Amygdala (tissue), 56 donors: ENCODE measurements around the gene USF1.
"Not testable (repeated sequence)": the region's sequence is repeated elsewhere in the genome, so short reads cannot be mapped to it uniquely, and the experiment has no call there.

Experiments used
- DNase-seq, 56 donors: peaks; one replicate each; lab custom pipeline; 2025; lab: John Stamatoyannopoulos, UW

USF1 gene

GRCh38 chr1:161020509-161021164, 25.1 kb downstream of the USF1 start, which contains the start of gene F11R:
F11R (minus strand) TSS chr1:161021152; CDS start chr1:161021073, 79 bp downstream.
- DNase-seq: peak in 3 of 56 donors; percentile 3 to 21 (median 8)

- no peak for DNase-seq
Measured at GRCh38 chr1:161019751-161020495, 25.9 kb downstream of the USF1 start.

- DNase-seq: not testable (repeated sequence)
Measured at GRCh38 chr1:161019111-161019660, 26.6 kb downstream of the USF1 start.

- no peak for DNase-seq
Measured at GRCh38 chr1:161018631-161018930, 27.2 kb downstream of the USF1 start.

GRCh38 chr1:161017756-161018630, 27.8 kb downstream of the USF1 start:
- no peak for DNase-seq

- not testable (repeated sequence) for DNase-seq
Measured at GRCh38 chr1:161017181-161017580, 28.6 kb downstream of the USF1 start.

GRCh38 chr1:161016683-161017082, 29.1 kb downstream of the USF1 start:
- DNase-seq: not testable (repeated sequence)

GRCh38 chr1:161013488-161014230, 32.1 kb downstream of the USF1 start:
- peak in 30 of 56 donors; percentile 4 to 70 (median 20) for DNase-seq

- DNase-seq: no peak
Measured at GRCh38 chr1:161013131-161013487, 32.7 kb downstream of the USF1 start.

- DNase-seq: no peak
Measured at GRCh38 chr1:161012420-161012819, 33.4 kb downstream of the USF1 start.

GRCh38 chr1:161009602-161010211, 36.1 kb downstream of the USF1 start:
- DNase-seq: no peak

GRCh38 chr1:161008869-161009510, 36.8 kb downstream of the USF1 start:
- no peak for DNase-seq

- no peak for DNase-seq
Measured at GRCh38 chr1:161007369-161007768, 38.4 kb downstream of the USF1 start.

- DNase-seq: no peak
Measured at GRCh38 chr1:161006563-161006962, 39.2 kb downstream of the USF1 start.

GRCh38 chr1:161001525-161001924, 44.3 kb downstream of the USF1 start:
- DNase-seq: no peak

- no peak for DNase-seq
Measured at GRCh38 chr1:161000736-161001480, 44.9 kb downstream of the USF1 start.

GRCh38 chr1:160999376-160999775, 46.4 kb downstream of the USF1 start:
- no peak for DNase-seq

- DNase-seq: peak in 29 of 56 donors; percentile 2 to 55 (median 15)
Measured at GRCh38 chr1:160997323-160998038, 48.3 kb downstream of the USF1 start.
